Measurements from ENCODE around the gene ARL6IP4.

The ARL6IP4 gene

DNA sequence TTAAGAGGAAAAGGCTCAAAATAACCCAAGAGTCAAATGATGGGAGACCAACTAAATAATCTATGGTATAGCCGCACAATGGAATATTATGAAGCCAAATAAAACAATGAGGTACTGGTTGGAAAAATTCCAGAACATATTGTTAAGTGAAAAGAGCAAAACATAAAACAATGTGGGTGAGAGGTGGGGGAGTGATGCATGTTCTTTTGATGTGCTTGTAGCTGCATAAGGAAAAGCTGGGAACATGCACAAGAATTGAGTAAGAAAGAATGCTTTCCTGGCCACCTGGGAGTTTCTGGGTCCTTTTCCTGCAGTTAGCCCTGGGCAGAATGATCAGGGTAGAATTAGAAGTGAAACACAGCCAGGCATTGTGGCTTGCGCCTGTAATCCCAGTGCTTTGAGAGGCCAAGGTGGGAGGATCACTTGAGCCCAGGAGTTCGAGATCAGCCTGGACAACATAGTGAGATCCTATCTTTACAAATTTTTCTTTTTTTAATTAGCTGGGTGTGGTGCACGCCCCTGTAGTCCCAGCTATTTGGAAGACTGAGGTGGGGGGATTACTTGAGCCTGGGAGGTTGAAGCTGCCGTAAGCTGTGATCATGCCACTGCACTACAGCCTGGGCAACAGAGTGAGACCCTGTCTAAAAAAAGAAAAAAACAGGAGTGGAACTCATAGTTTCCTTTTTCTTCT lies 22.1 kb upstream of the ARL6IP4 start:
- in situ Hi-C loops (cut with HindIII; ENCODE audit: low sequenced_read_pairs): no loop called here
- no peak overlapping the region for H3K4me3 ChIP-seq (ENCODE audit: low read depth, low read length)
- TF ChIP-seq, protein P1, sequence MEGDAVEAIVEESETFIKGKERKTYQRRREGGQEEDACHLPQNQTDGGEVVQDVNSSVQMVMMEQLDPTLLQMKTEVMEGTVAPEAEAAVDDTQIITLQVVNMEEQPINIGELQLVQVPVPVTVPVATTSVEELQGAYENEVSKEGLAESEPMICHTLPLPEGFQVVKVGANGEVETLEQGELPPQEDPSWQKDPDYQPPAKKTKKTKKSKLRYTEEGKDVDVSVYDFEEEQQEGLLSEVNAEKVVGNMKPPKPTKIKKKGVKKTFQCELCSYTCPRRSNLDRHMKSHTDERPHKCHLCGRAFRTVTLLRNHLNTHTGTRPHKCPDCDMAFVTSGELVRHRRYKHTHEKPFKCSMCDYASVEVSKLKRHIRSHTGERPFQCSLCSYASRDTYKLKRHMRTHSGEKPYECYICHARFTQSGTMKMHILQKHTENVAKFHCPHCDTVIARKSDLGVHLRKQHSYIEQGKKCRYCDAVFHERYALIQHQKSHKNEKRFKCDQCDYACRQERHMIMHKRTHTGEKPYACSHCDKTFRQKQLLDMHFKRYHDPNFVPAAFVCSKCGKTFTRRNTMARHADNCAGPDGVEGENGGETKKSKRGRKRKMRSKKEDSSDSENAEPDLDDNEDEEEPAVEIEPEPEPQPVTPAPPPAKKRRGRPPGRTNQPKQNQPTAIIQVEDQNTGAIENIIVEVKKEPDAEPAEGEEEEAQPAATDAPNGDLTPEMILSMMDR (IDR thresholded peaks at IDR 0.05; ENCODE audit: low read depth, low read length): no peak
- peak; percentile 33 for DNase-seq (ENCODE audit: low read depth, low spot score)

DNA sequence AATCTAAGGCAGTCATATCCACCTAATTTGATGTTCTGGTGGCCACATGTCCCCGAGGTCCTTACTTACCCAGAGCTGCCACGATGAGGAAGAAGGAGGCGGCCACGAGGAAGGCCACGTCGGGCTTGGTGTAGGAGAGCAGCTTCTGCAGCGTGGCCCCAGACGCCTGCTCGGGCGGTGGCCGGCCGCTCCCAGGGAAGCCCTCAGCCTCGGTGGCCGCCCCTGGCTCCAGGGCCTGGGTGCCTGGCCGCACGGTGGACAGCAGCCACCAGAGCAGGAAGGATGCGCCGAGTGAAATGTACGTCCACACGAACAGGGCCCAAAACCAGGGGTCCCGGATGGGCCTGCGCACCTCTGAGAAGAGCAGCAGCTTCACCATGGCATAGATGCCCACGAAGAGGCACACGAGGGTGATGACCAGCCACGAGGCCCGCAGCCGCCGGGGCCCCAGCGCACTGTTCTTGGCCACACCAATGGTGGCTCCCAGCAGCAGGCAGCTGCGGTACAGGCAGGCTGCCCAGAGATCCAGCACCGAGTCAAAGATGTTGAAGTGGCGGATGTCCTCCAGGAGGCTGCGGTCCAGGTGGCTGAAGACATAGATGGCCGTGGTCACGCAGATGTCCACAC lies 20.8 kb upstream of the ARL6IP4 start:
- DNase-seq (ENCODE audit: low read depth, low spot score): no peak
- H3K4me3 ChIP-seq (ENCODE audit: low read depth, low read length): no peak overlapping the region
- in situ Hi-C loops (cut with HindIII; ENCODE audit: low sequenced_read_pairs): no loop called here
- TF ChIP-seq, protein P1 (IDR thresholded peaks at IDR 0.05; ENCODE audit: low read depth, low read length): no peak

DNA sequence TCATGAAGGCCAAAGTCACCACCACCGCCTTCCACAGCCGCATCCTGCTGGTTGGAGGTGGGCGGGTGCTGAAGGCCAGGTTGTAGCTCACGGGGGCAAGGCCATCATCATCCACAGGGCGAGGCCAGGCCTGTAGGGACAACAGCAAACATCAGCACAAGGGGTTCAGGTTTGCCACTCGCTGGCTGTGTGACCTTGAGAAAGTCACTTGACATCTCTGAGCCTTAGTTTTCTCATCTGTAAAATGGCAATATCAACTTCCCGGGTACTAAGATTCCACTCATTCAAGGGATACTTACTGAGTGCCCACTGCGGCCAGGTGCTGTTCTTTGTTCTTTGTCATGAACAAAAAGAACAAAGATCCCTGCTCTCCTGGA lies 20.3 kb upstream of the ARL6IP4 start:
- TF ChIP-seq, protein P1 (IDR thresholded peaks at IDR 0.05; ENCODE audit: low read depth, low read length): no peak
- no peak for DNase-seq (ENCODE audit: low read depth, low spot score)
- no peak overlapping the region for H3K4me3 ChIP-seq (ENCODE audit: low read depth, low read length)
- in situ Hi-C loops (cut with HindIII; ENCODE audit: low sequenced_read_pairs): no loop called here

DNA sequence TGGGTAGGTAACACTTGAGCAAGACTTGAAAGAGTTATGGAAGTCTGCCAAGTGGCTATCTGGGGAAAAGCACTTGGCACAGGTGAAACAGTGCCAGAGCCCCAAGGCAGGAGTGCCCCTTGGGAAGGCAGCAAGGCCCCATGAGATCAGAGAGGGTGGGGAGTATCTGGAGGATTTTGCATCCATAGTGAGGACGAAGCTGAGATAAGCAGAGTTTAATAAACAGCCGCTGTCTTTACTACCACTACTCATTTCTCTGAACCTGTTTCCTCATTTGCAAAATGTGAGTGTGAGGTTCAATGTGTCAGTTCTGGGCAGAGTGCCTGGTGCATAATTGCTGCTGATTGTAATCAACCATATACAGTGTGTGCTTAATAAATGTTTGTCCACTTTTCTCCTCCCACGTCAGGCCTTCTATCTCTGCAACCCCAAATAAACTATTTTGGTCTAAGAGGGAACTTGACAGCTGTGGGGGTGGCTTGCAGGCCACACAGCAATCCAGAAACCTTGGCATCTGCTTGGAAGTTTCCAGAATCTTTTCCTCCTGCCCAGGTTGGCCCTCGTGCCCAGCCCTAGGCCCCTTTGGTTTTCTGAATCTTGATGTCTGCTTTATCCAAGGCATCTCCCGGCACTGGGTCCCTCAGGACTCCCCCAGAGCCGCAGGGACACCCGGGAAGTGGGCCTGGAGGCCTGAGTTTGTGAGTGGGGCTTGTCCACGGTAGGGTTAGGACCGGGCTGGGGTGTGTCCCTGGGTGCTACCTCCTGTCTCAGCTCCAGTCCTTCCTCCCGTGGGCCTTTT lies 18.8 kb upstream of the ARL6IP4 start:
- no peak overlapping the region for H3K4me3 ChIP-seq (ENCODE audit: low read depth, low read length)
- TF ChIP-seq, protein P1 (IDR thresholded peaks at IDR 0.05; ENCODE audit: low read depth, low read length): no peak
- DNase-seq (ENCODE audit: low read depth, low spot score): no peak
- in situ Hi-C loops (cut with HindIII; ENCODE audit: low sequenced_read_pairs): no loop called here

DNA sequence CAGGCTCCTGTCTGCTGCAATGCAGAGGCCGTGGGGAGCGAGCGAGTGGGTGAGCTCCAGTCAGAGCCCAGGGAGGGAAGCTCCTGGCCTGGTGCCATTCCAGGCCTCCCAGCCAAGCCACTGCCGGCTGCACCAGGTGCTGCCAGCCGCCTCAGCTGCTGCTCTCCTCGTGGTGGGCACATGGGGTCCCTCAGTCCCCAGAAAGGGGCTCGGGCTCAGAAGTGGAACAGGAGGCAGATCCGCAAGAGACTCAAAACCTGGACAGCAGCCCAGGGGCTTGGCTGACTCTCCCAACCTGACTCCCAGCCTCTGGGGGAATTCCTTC lies 16.6 kb upstream of the ARL6IP4 start:
- H3K4me3 ChIP-seq (ENCODE audit: low read depth, low read length): no peak overlapping the region
- peak; percentile 24 for DNase-seq (ENCODE audit: low read depth, low spot score)
- in situ Hi-C loops (cut with HindIII; ENCODE audit: low sequenced_read_pairs): no loop called here
- TF ChIP-seq, protein P1 (IDR thresholded peaks at IDR 0.05; ENCODE audit: low read depth, low read length): no peak

DNA sequence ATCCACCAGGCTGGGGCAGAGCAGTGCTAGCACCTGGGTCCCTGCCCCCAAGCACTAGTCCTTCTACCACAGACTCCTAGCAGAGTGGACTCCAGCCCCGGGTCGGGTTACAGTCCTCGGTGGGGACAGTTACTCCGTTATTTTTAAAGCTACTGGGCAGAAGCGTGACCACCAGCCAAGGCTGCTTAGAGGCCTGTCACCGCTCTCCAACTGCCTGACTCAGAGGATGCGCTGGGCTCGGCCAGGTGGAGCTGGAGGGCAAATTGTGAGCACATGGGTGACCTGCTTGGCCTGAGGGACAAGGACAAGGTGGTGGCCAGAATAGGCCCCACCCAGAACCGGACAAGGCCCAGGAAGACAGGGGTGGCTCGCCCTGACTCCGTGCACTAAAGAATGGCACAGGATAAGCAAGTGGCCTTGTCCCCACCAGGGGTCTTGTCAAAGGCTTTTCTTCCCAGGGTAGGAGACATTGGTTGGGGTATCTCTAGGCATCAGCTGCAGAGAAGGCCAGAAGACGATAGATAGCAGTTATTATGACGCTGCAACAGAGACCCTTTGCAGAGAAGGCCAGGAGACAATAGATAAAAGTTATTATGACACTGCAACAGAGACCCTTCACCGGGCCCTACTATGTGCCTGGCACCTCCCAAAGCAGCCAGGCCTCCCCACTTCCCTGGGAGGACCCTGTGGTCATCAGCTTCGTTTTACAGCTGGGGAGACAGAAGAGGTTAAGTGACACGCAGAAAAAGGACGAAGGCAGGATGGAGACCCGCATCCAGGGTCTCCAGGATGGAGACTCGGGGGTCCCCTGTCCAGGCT lies 15.8 kb upstream of the ARL6IP4 start:
- no peak for DNase-seq (ENCODE audit: low read depth, low spot score)
- TF ChIP-seq, protein P1 (IDR thresholded peaks at IDR 0.05; ENCODE audit: low read depth, low read length): no peak
- no peak overlapping the region for H3K4me3 ChIP-seq (ENCODE audit: low read depth, low read length)
- in situ Hi-C loops (cut with HindIII; ENCODE audit: low sequenced_read_pairs): no loop called here
